GM12865 (cell line): ENCODE measurements around the gene OPCML.

Experiments
- DNase-seq: peaks from one replicate; pipeline ENCODE4 v3.0.0; 2010; ENCODE audit warnings: low read depth
- H3K4me3 ChIP-seq: 2 replicates; pipeline ENCODE4 v1.5.1; 2011; ENCODE audit warnings: mild to moderate bottlenecking, low read depth, low read length, control low read depth
- TF ChIP-seq, protein P1 (sequence below): IDR thresholded peaks from 2 replicates; pipeline ENCODE4 v1.5.1; 2011; ENCODE audit warnings: low read length, control low read depth, low read depth, inconsistent platforms; ENCODE audit not compliant: insufficient read depth; ENCODE audit errors: missing control alignments

OPCML gene

DNA sequence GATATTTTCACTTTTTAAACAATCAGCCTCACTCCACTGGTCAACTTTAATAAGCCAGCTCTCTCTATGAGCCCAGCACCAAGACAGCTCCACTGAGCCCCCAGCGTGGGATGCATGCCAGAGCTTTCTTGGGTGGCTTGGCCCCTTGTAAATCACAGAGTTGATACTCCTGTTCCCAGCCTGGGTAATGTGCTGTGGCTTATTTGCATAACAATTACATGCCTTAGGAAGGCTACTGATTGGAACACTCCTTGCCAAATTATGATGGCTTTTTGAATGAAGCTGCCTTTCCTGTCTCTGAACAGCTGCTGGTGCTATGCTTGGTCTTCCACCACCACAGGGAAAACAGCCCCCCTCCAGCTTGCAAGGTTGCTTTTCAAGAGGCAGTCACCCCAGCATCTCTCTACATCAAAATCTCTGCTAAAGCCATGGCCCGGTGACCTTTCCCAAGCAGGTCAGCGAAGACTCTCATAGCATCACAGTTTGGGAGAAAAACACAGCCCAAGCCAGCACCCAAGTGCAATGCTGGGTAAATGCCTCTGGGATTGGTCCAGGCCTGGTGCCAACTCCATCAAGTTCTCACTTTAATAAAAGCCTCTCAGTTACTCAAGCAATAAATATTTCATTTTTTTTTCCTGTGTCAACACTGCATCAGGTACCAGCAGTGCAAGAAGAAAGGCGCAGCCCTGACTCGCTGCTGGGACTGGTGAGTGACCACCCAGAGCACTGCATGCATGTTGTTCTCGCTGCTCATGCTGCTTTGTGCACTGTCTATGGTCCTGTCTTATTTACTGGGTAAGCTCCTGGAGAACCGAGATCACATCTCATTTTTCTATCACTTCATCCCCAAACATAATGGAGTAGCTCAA is 549.3 kb downstream of the OPCML start:
- TF ChIP-seq, protein P1, sequence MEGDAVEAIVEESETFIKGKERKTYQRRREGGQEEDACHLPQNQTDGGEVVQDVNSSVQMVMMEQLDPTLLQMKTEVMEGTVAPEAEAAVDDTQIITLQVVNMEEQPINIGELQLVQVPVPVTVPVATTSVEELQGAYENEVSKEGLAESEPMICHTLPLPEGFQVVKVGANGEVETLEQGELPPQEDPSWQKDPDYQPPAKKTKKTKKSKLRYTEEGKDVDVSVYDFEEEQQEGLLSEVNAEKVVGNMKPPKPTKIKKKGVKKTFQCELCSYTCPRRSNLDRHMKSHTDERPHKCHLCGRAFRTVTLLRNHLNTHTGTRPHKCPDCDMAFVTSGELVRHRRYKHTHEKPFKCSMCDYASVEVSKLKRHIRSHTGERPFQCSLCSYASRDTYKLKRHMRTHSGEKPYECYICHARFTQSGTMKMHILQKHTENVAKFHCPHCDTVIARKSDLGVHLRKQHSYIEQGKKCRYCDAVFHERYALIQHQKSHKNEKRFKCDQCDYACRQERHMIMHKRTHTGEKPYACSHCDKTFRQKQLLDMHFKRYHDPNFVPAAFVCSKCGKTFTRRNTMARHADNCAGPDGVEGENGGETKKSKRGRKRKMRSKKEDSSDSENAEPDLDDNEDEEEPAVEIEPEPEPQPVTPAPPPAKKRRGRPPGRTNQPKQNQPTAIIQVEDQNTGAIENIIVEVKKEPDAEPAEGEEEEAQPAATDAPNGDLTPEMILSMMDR: no peak
- DNase-seq: no peak
- no peak overlapping the region for H3K4me3 ChIP-seq

DNA sequence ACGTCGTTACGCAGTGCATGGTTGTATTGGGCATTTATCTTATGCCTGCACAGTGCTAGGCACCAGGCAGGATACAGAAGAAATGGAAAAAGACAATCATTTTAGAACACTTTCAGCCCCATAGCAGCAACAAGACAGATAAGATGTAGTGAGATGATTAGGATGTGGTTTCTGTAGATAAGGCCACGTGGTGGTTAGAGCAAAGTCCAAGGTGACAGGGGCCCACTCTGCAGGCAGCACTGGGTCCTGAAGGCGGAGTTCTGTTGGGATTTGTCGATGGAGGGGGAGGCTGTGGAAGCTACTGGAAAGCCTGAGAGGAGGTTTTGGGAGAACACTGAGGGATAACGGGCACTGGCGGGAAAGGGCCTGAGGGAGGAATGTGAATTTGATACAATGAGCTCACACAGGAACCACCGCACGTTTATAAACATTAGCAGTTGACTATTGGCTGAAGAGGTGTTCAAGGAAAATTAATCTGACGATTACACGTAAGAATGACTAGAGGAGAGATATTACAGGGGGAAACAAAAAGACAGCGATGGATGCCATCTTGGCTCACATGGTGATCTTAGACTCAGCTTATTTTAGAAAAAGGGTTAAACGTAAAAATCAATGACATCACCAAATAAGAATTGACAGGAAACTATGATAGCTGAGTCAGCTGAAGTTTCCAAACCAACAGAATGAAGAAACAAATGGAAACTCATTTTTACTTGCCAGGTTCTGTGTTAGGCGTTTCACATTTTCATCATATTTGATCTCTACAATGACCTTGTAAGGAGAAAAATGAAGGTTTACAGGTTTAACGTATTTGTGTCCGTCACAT is 551.0 kb downstream of the OPCML start:
- TF ChIP-seq, protein P1: no peak
- no peak overlapping the region for H3K4me3 ChIP-seq
- no peak for DNase-seq

DNA sequence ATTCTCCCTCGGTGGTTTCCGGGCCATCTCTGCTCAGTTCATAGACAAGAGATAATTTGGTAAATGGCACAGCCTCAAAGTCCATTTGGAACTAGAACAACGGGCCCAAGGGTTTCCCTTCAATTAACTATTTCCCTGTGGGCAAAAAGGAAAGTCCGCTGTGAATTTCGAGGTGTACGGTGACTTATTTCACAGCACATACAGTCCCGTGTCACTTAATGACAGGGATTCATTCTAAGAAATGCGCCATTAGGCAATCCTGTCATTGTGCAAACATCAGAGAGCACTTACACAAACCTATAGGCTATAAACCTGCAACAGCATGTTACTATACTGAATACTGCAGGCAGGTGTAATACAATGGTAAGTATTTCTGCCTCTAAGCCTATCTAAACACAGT is 551.6 kb downstream of the OPCML start:
- DNase-seq: no peak
- TF ChIP-seq, protein P1: no peak
- no peak overlapping the region for H3K4me3 ChIP-seq

DNA sequence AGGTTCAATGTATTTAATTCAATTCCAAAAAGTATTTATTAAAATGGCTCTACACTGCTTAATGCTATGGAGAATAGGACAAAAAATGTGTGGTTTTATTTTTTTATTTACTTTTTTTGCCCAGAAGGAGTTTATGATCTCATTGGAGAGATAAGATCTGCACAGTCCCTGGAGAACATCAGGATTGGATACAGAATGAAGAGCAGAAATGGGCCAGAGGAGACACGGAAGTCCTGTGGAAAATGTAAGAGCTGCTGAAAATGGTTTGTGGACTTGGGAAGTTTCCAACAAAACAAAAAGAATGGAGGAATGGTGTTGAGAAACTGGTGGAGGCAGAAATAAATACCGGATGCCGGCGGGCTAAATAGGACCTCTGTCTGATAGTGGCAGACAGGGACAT is 554.6 kb downstream of the OPCML start:
- H3K4me3 ChIP-seq: no peak overlapping the region
- no peak for DNase-seq
- TF ChIP-seq, protein P1: no peak

DNA sequence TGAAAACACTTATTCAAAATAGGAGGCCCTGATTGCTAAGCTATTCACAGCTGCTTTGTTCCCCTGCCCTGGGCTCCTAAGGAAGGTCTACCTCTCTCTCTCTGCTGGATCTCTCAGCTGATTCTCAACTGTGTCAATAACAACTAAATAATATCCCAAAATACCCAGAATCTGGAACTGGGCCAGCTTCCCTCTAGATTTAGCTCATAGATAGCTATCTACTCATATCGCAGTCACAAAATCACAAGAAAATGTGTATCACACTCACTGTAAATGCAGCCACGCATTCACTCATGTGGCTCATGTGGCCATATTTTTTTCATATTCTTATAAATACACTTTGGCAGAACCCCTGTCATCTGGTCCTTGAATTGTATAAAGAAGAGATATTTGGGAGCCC is 555.1 kb downstream of the OPCML start:
- TF ChIP-seq, protein P1: no peak
- DNase-seq: no peak
- H3K4me3 ChIP-seq: no peak overlapping the region

DNA sequence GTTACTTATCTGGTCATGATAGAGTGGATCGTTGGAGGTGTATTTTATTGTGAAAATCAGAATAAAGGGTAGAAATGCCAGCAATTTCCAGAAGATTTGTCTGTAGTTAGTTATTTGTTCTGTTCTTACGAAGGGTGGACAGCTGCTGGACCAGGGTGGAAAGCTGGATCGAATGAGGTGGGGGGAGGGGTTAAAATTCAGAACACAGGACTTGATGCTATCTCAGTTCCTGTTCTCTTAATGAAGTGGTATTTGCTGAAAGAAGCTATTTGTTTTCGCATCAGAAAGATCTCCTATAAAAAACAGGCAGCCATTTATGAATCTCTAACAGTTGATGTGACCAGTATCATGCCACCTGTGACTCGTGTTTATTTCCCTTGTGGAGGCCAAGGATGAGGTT is 556.2 kb downstream of the OPCML start:
- no peak overlapping the region for H3K4me3 ChIP-seq
- TF ChIP-seq, protein P1: no peak

More for the DNA sequence above, 556.2 kb downstream of the OPCML start:
- DNase-seq: no peak
